Tibial artery (tissue), 4 donors: Measurements from ENCODE around the gene CCDC50.

Source experiments
- DNase-seq, 2 donors: peaks; one replicate each; pipeline ENCODE4 v3.0.0-alpha.2; 2019
- H3K27ac ChIP-seq, 2 donors: fragments of 200-600 bp; sonication (generic) in 1 of 2; 1 replicate in 1 of 2; 2 replicates in 1 of 2; pipeline ENCODE4 v1.5.1; 2018 to 2019; ENCODE audit warnings: mild to moderate bottlenecking in 1 of 2
- H3K27me3 ChIP-seq, 2 donors: fragments of 200-600 bp; sonication (generic) in 1 of 2; one replicate each; pipeline versions ENCODE4 v1.5.1 to v1.6.0; 2016 to 2019
- H3K36me3 ChIP-seq, 3 donors: fragments of 200-600 bp; sonication (generic) in 2 of 3; one replicate each; pipeline ENCODE4 v1.5.1; 2016 to 2019; ENCODE audit warnings: mild to moderate bottlenecking in 2 of 3
- H3K4me1 ChIP-seq, 4 donors: fragments of 200-600 bp; sonication (generic) in 2 of 4; 1 replicate in 3 of 4; 2 replicates in 1 of 4; pipeline ENCODE4 v1.5.1; 2016 to 2019
- H3K4me3 ChIP-seq, 2 donors: fragments of 200-600 bp; sonication (generic) in 1 of 2; 1 replicate in 1 of 2; 2 replicates in 1 of 2; pipeline ENCODE4 v1.5.1; 2018 to 2019; ENCODE audit warnings: mild to moderate bottlenecking in 2 of 2
- H3K9me3 ChIP-seq, 3 donors: fragments of 200-600 bp; sonication (generic) in 1 of 3; one replicate each; pipeline ENCODE4 v1.5.1; 2016 to 2019
- CTCF ChIP-seq, 2 experiments: fragments of 200-600 bp in 1 of 2; fragments of 450-650 bp in 1 of 2; IDR thresholded peaks; one replicate each; pipeline ENCODE4 v1.5.1; 2017 to 2019; ENCODE audit warnings: antibody characterized with exemption in 2 of 2, mild to moderate bottlenecking in 1 of 2, moderate library complexity in 1 of 2
- intact Hi-C: fragments of 100-400 bp; cut with DNase I; formaldehyde crosslinking; loops from one replicate; pipeline ENCODE4 v1.15.0; 2023; ENCODE audit warnings: low total_unique reads

The CCDC50 gene

GRCh38 chr3:191300422-191300821 lies 28.8 kb upstream of the CCDC50 start:
- Histone ChIP-seq H3K27ac (no peak overlapping the region), H3K27me3 (no peaks in the 10 kb centered on the region), H3K4me3 (no peak overlapping the region), H3K4me1 (no peaks in the 10 kb centered on the region), H3K9me3 (no peaks in the 10 kb centered on the region), H3K36me3 (no peaks in the 10 kb centered on the region)
- DNase-seq, result no peak
- TF ChIP-seq CTCF (IDR thresholded peaks at IDR 0.05), result no peak
- intact Hi-C loops, result no loop called here

- Histone ChIP-seq H3K36me3 (no peaks in the 10 kb centered on the region), H3K27me3 (no peaks in the 10 kb centered on the region), H3K4me1 (no peaks in the 10 kb centered on the region), H3K4me3 (no peak overlapping the region), H3K27ac (no peak overlapping the region), H3K9me3 (no peaks in the 10 kb centered on the region)
- DNase-seq, result no peak
- intact Hi-C loops, result no loop called here
- TF ChIP-seq CTCF (IDR thresholded peaks at IDR 0.05), result no peak
These were observed 28.2 kb upstream of the CCDC50 start for GRCh38 chr3:191301017-191301416.

GRCh38 chr3:191301782-191302411 lies 27.3 kb upstream of the CCDC50 start:
- no peak overlapping the region for H3K4me3 ChIP-seq
- intact Hi-C loops, result no loop called here
- H3K27ac ChIP-seq, result no peak overlapping the region
- no peaks in the 10 kb centered on the region for H3K4me1 ChIP-seq
- H3K36me3 ChIP-seq, result no peaks in the 10 kb centered on the region
- no peak for DNase-seq
- no peak for TF ChIP-seq CTCF (IDR thresholded peaks at IDR 0.05)
- no peaks in the 10 kb centered on the region for H3K9me3 ChIP-seq
- no peaks in the 10 kb centered on the region for H3K27me3 ChIP-seq

- intact Hi-C loops, result no loop called here
- no peak for DNase-seq
These were observed 26.7 kb upstream of the CCDC50 start for GRCh38 chr3:191302451-191302850.

GRCh38 chr3:191303596-191303995 lies 25.6 kb upstream of the CCDC50 start:
- DNase-seq, result no peak
- Histone ChIP-seq H3K36me3 (no peaks in the 10 kb centered on the region), H3K27me3 (no peaks in the 10 kb centered on the region), H3K4me3 (no peak overlapping the region), H3K9me3 (no peaks in the 10 kb centered on the region), H3K4me1 (no peaks in the 10 kb centered on the region), H3K27ac (no peak overlapping the region)
- intact Hi-C loops, result no loop called here
- TF ChIP-seq CTCF (IDR thresholded peaks at IDR 0.05), result no peak

More at GRCh38 chr3:191302451-191302850, 26.7 kb upstream of the CCDC50 start:
- Histone ChIP-seq H3K27me3 (no peaks in the 10 kb centered on the region), H3K36me3 (no peaks in the 10 kb centered on the region), H3K9me3 (no peaks in the 10 kb centered on the region), H3K27ac (no peak overlapping the region), H3K4me3 (no peak overlapping the region), H3K4me1 (no peaks in the 10 kb centered on the region)
- TF ChIP-seq CTCF (IDR thresholded peaks at IDR 0.05), result no peak

- no peak overlapping the region for H3K4me3 ChIP-seq
- H3K36me3 ChIP-seq, result no peaks in the 10 kb centered on the region
- TF ChIP-seq CTCF (IDR thresholded peaks at IDR 0.05), result no peak
- intact Hi-C loops, result no loop called here
- H3K27me3 ChIP-seq, result no peaks in the 10 kb centered on the region
- H3K9me3 ChIP-seq, result no peaks in the 10 kb centered on the region
- no peak for DNase-seq
- H3K27ac ChIP-seq, result no peak overlapping the region
- no peaks in the 10 kb centered on the region for H3K4me1 ChIP-seq
These were observed 22.8 kb upstream of the CCDC50 start for GRCh38 chr3:191306428-191306827.
